Placental epithelial cell (primary cell): ENCODE results near the gene MTFR2. TPM values are rescaled to one million over a fixed set of nuclear protein-coding genes. Genes with fewer than 3 reads are reported as not detected.

ENCODE experiments used
- total RNA-seq: library from RNA; depleted of rRNA; stranded (reverse); fragments of >200 nt; gene quantifications from 2 replicates; pipeline ENCODE4 v1.2.3, GENCODE V29; 2012

The MTFR2 gene
- total RNA-seq = 2.0 and 2.4 TPM in 2 replicates

GRCh38 chr6:136249811-136250685 is at the start of gene MTFR2:
MTFR2 (minus strand) TSS chr6:136250311; CDS start chr6:136249099, 1,212 bp downstream.

GRCh38 chr6:136289579-136290409 is 39.7 kb upstream of the MTFR2 start, which contains the start of gene BCLAF1:
BCLAF1 (minus strand) TSS chr6:136289846; CDS start chr6:136279866, 9,980 bp downstream.

Other genes with a start within 250 kb of the MTFR2 start
- 90.7 and 108 TPM in 2 replicates for gene BCLAF1, start 39.5 kb upstream of the MTFR2 start, total RNA-seq